ENCODE data around the gene ADCY5.
"Not testable (repeated sequence)": the region's sequence is repeated elsewhere in the genome, so short reads cannot be mapped to it uniquely, and the experiment has no call there.

Gene ADCY5

DNA sequence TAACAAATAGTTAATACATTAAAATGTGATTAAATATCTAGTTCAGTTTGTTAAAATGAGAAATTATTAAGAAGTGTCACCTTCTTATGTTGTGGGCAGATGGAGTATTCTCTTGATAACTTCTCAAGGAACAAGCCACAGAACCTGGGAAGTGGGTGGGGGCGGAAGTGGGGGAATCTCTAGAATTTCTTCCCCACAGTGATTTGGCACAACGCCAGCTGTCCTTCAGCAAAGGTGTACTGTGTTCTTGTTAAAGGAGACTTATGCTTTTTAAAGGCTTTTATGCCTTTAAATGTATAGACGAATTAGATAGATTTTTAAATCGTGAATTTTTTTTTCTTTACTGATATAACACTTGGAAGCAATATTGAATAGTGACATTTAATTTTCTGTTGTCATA lies 204.8 kb downstream of the ADCY5 start:
- Histone ChIP-seq H3K27me3 (ENCODE audit: control insufficient read depth in 3 of 3, insufficient read depth in 3 of 3, low read depth in 1 of 3, low read length in 3 of 3) (no peaks in the 10 kb centered on the region), H3K36me3 (replicated peaks in 1 of 2; ENCODE audit: control insufficient read depth in 2 of 2, insufficient read depth in 2 of 2, low read length in 2 of 2) (peaks cover 0 to 50% of the 10 kb centered on the region in 2 donors)
- DNase-seq (ENCODE audit: low spot score): no peak

DNA sequence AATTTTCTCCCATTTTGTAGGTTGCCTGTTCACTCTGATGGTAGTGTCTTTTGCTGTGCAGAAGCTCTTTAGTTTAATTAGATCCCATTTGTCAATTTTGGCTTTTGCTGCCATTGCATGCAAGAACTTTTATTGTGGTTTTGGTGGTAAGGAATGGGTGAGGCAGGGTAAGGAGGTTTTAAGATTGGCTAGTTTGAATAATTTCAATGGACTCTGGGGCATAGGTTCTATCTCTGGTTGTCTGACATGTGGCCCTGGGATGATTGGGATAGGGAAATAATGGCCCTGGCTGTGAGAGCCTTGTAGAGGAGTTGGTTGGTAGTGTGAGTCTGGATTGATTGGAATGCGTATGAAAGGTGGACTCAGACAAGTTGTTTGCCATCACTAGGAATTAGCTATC lies 209.1 kb downstream of the ADCY5 start:
- H3K14ac ChIP-seq (ENCODE audit: low read length): no peak overlapping the region
- H2BK15ac ChIP-seq (ENCODE audit: low read length): no peak overlapping the region
- no peak overlapping the region for H2BK12ac ChIP-seq (ENCODE audit: low read length)
- no peaks in the 10 kb centered on the region for H3K4me1 ChIP-seq (ENCODE audit: control insufficient read depth in 2 of 2, insufficient read depth in 1 of 2, low read depth in 1 of 2, low read length in 2 of 2)
- H2BK5ac ChIP-seq (ENCODE audit: low read length): no peak overlapping the region
- no peak overlapping the region for H3K4me3 ChIP-seq (ENCODE audit: low read length in 2 of 2)
- H3K9me3 ChIP-seq (replicated peaks in 1 of 2; ENCODE audit: control insufficient read depth in 2 of 2, insufficient read depth in 1 of 2, low read depth in 1 of 2, low read length in 2 of 2): no peaks in the 10 kb centered on the region
- H3K18ac ChIP-seq (ENCODE audit: low read length): no peak overlapping the region
- DNase-seq (ENCODE audit: low spot score): no peak
- H4K91ac ChIP-seq (ENCODE audit: low read depth, low read length, poor library complexity): no peak overlapping the region
- H3K4ac ChIP-seq (ENCODE audit: low read length): no peak overlapping the region
- H3K79me1 ChIP-seq (ENCODE audit: low read depth, low read length): no peaks in the 10 kb centered on the region
- H2AFZ ChIP-seq (ENCODE audit: low read length): no peak overlapping the region
- H3K4me2 ChIP-seq (ENCODE audit: insufficient read depth, low read length, poor library complexity, severe bottlenecking): no peak overlapping the region
- no peak overlapping the region for H2AK5ac ChIP-seq (ENCODE audit: low read depth, low read length)
- no peaks in the 10 kb centered on the region for H3K27me3 ChIP-seq (ENCODE audit: control insufficient read depth in 3 of 3, insufficient read depth in 3 of 3, low read depth in 1 of 3, low read length in 3 of 3)
- peaks cover 0 to 18% of the 10 kb centered on the region in 2 donors for H3K36me3 ChIP-seq (replicated peaks in 1 of 2; ENCODE audit: control insufficient read depth in 2 of 2, insufficient read depth in 2 of 2, low read length in 2 of 2)
- no peak overlapping the region for H3K9ac ChIP-seq (ENCODE audit: low read depth, low read length, poor library complexity)
- WGBS, 2 donors (ENCODE audit: extremely low coverage in 2 of 2, insufficient read length in 2 of 2, insufficient replicate concordance in 1 of 2): no CpG with 5 or more reads among the region's 1 CpG
- no peak overlapping the region for H3K27ac ChIP-seq (replicated peaks; ENCODE audit: low read length)
- H2BK120ac ChIP-seq (ENCODE audit: low read depth, low read length): no peak overlapping the region
- no peak overlapping the region for H3K23ac ChIP-seq (ENCODE audit: low read depth, low read length, poor library complexity)
- H4K8ac ChIP-seq (ENCODE audit: low read depth, low read length): no peak overlapping the region

More for the DNA sequence above, 204.8 kb downstream of the ADCY5 start:
- Histone ChIP-seq H2AK5ac (ENCODE audit: low read depth, low read length) (no peak overlapping the region), H3K79me1 (ENCODE audit: low read depth, low read length) (no peaks in the 10 kb centered on the region), H3K4me2 (ENCODE audit: insufficient read depth, low read length, poor library complexity, severe bottlenecking) (no peak overlapping the region), H3K4me1 (ENCODE audit: control insufficient read depth in 2 of 2, insufficient read depth in 1 of 2, low read depth in 1 of 2, low read length in 2 of 2) (peaks cover 0 to 5% of the 10 kb centered on the region in 2 donors), H2BK5ac (ENCODE audit: low read length) (no peak overlapping the region), H3K9me3 (replicated peaks in 1 of 2; ENCODE audit: control insufficient read depth in 2 of 2, insufficient read depth in 1 of 2, low read depth in 1 of 2, low read length in 2 of 2) (no peaks in the 10 kb centered on the region), H3K27ac (replicated peaks; ENCODE audit: low read length) (no peak overlapping the region), H4K91ac (ENCODE audit: low read depth, low read length, poor library complexity) (no peak overlapping the region), H3K4me3 (ENCODE audit: low read length in 2 of 2) (no peak overlapping the region), H2AFZ (ENCODE audit: low read length) (no peak overlapping the region), H3K9ac (ENCODE audit: low read depth, low read length, poor library complexity) (no peak overlapping the region), H3K4ac (ENCODE audit: low read length) (no peak overlapping the region), H3K23ac (ENCODE audit: low read depth, low read length, poor library complexity) (no peak overlapping the region), H4K8ac (ENCODE audit: low read depth, low read length) (no peak overlapping the region), H3K14ac (ENCODE audit: low read length) (no peak overlapping the region), H2BK12ac (ENCODE audit: low read length) (no peak overlapping the region), H2BK15ac (ENCODE audit: low read length) (no peak overlapping the region), H3K18ac (ENCODE audit: low read length) (no peak overlapping the region), H2BK120ac (ENCODE audit: low read depth, low read length) (no peak overlapping the region)
- WGBS, 2 donors (ENCODE audit: extremely low coverage in 2 of 2, insufficient read length in 2 of 2, insufficient replicate concordance in 1 of 2): no CpG with 5 or more reads among the region's 4 CpGs

DNA sequence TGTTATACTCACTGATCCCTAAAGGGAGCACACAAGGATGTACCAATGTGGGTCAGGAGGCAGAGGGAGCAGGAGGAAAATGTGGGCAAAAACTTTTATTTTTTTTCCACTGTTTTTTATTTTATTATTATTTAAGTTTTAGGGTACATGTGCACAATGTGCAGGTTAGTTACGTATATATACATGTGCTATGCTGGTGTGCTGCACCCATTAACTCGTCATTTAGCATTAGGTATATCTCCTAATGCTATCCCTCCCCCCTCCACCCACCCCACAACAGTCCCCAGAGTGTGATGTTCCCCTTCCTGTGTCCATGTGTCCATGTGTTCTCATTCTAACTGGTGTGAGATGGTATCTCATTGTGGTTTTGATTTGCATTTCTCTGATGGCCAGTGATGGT lies 209.7 kb downstream of the ADCY5 start:
- H3K9ac ChIP-seq (ENCODE audit: low read depth, low read length, poor library complexity); H2BK12ac ChIP-seq (ENCODE audit: low read length); H3K4ac ChIP-seq (ENCODE audit: low read length); H2BK15ac ChIP-seq (ENCODE audit: low read length); H3K4me2 ChIP-seq (ENCODE audit: insufficient read depth, low read length, poor library complexity, severe bottlenecking); H2BK120ac ChIP-seq (ENCODE audit: low read depth, low read length); H3K14ac ChIP-seq (ENCODE audit: low read length); H3K27ac ChIP-seq (replicated peaks; ENCODE audit: low read length); H3K23ac ChIP-seq (ENCODE audit: low read depth, low read length, poor library complexity); H3K18ac ChIP-seq (ENCODE audit: low read length); H3K79me1 ChIP-seq (ENCODE audit: low read depth, low read length); H3K4me3 ChIP-seq (ENCODE audit: low read length in 2 of 2); H3K9me3 ChIP-seq (replicated peaks in 1 of 2; ENCODE audit: control insufficient read depth in 2 of 2, insufficient read depth in 1 of 2, low read depth in 1 of 2, low read length in 2 of 2); H4K91ac ChIP-seq (ENCODE audit: low read depth, low read length, poor library complexity); H2AFZ ChIP-seq (ENCODE audit: low read length); H3K4me1 ChIP-seq (ENCODE audit: control insufficient read depth in 2 of 2, insufficient read depth in 1 of 2, low read depth in 1 of 2, low read length in 2 of 2); H2AK5ac ChIP-seq (ENCODE audit: low read depth, low read length); H4K8ac ChIP-seq (ENCODE audit: low read depth, low read length); H3K27me3 ChIP-seq (ENCODE audit: control insufficient read depth in 3 of 3, insufficient read depth in 3 of 3, low read depth in 1 of 3, low read length in 3 of 3); H2BK5ac ChIP-seq (ENCODE audit: low read length); DNase-seq (ENCODE audit: low spot score): not testable (repeated sequence)
- peaks cover 0 to 20% of the 10 kb centered on the region in 2 donors for H3K36me3 ChIP-seq (replicated peaks in 1 of 2; ENCODE audit: control insufficient read depth in 2 of 2, insufficient read depth in 2 of 2, low read length in 2 of 2)
- WGBS, 2 donors (ENCODE audit: extremely low coverage in 2 of 2, insufficient read length in 2 of 2, insufficient replicate concordance in 1 of 2): no CpG with 5 or more reads among the region's 2 CpGs

DNA sequence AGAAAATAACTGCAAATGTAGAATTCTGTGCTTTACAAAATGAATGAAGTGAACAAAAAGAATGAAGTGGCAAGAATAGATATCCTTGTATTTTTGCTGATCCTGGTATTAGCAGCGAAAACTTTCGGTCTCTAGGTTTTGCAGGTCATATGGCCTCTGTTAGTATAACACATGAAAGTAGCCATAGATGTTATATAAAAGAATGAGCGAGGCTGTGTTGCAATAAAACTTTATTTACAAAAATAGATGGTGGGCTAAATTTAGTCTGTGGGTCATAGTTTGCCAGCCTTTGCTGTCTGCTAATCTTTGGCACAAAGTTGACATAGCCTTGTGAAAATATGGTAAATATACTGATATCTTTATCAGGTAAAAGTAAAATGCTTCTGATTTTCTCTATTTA lies 212.0 kb downstream of the ADCY5 start:
- Histone ChIP-seq H3K27ac (replicated peaks; ENCODE audit: low read length) (no peak overlapping the region), H3K23ac (ENCODE audit: low read depth, low read length, poor library complexity) (no peak overlapping the region), H3K14ac (ENCODE audit: low read length) (no peak overlapping the region), H2AFZ (ENCODE audit: low read length) (no peak overlapping the region), H3K4me1 (ENCODE audit: control insufficient read depth in 2 of 2, insufficient read depth in 1 of 2, low read depth in 1 of 2, low read length in 2 of 2) (no peaks in the 10 kb centered on the region), H2BK120ac (ENCODE audit: low read depth, low read length) (no peak overlapping the region), H2AK5ac (ENCODE audit: low read depth, low read length) (no peak overlapping the region), H3K79me1 (ENCODE audit: low read depth, low read length) (no peaks in the 10 kb centered on the region), H3K4ac (ENCODE audit: low read length) (no peak overlapping the region), H4K91ac (ENCODE audit: low read depth, low read length, poor library complexity) (no peak overlapping the region), H4K8ac (ENCODE audit: low read depth, low read length) (no peak overlapping the region), H2BK5ac (ENCODE audit: low read length) (no peak overlapping the region), H3K9ac (ENCODE audit: low read depth, low read length, poor library complexity) (no peak overlapping the region), H3K18ac (ENCODE audit: low read length) (no peak overlapping the region), H2BK12ac (ENCODE audit: low read length) (no peak overlapping the region), H3K4me2 (ENCODE audit: insufficient read depth, low read length, poor library complexity, severe bottlenecking) (no peak overlapping the region), H2BK15ac (ENCODE audit: low read length) (no peak overlapping the region), H3K9me3 (replicated peaks in 1 of 2; ENCODE audit: control insufficient read depth in 2 of 2, insufficient read depth in 1 of 2, low read depth in 1 of 2, low read length in 2 of 2) (peaks cover 0 to 10% of the 10 kb centered on the region in 2 donors), H3K4me3 (ENCODE audit: low read length in 2 of 2) (no peak overlapping the region), H3K27me3 (ENCODE audit: control insufficient read depth in 3 of 3, insufficient read depth in 3 of 3, low read depth in 1 of 3, low read length in 3 of 3) (no peaks in the 10 kb centered on the region), H3K36me3 (replicated peaks in 1 of 2; ENCODE audit: control insufficient read depth in 2 of 2, insufficient read depth in 2 of 2, low read length in 2 of 2) (peaks cover 2 to 38% of the 10 kb centered on the region in 2 donors)
- WGBS, 2 donors (ENCODE audit: extremely low coverage in 2 of 2, insufficient read length in 2 of 2, insufficient replicate concordance in 1 of 2): no CpG with 5 or more reads among the region's 3 CpGs
- DNase-seq (ENCODE audit: low spot score): no peak

All from neuronal stem cell (in vitro differentiated cells).